Lung (tissue), 12 donors: ENCODE measurements around the gene FIGN. TPM values are rescaled to one million over a fixed set of nuclear protein-coding genes. Genes with fewer than 3 reads are reported as not detected.

ENCODE experiments used
- ATAC-seq: fragments of 200-7000 bp; cut with Tn5 transposase; one replicate; pipeline ENCODE4 v1.9.1; 2020; ENCODE audit warnings: moderate number of reproducible peaks; ENCODE audit not compliant: insufficient read depth, low FRiP score
- DNase-seq, 3 donors: peaks; one replicate each; pipeline ENCODE4 v3.0.0-alpha.2; 2013 to 2017
- H3K27ac ChIP-seq, 2 donors: one replicate each; pipeline ENCODE4 v1.5.1; 2013; ENCODE audit warnings: mild to moderate bottlenecking in 2 of 2, moderate library complexity in 2 of 2, control low read depth in 1 of 2, inconsistent platforms in 1 of 2, low read depth in 1 of 2, low read length in 1 of 2
- H3K27me3 ChIP-seq, 3 donors: one replicate each; pipeline ENCODE4 v1.5.1; 2013; ENCODE audit warnings: low read length in 2 of 3; ENCODE audit not compliant: control insufficient read depth in 3 of 3, insufficient read depth in 3 of 3
- H3K36me3 ChIP-seq, 4 donors: one replicate each; pipeline ENCODE4 v1.5.1; 2013; ENCODE audit warnings: low read length in 4 of 4, mild to moderate bottlenecking in 1 of 4, moderate library complexity in 1 of 4; ENCODE audit not compliant: control insufficient read depth in 4 of 4, insufficient read depth in 4 of 4
- H3K4me1 ChIP-seq, 5 donors: one replicate each; pipeline ENCODE4 v1.5.1; 2013; ENCODE audit warnings: low read length in 5 of 5, mild to moderate bottlenecking in 2 of 5, moderate library complexity in 1 of 5; ENCODE audit not compliant: control insufficient read depth in 5 of 5, insufficient read depth in 5 of 5
- H3K4me3 ChIP-seq: one replicate; pipeline ENCODE4 v1.5.1; 2013; ENCODE audit warnings: mild to moderate bottlenecking, control low read depth, moderate library complexity
- H3K9ac ChIP-seq, 2 donors: one replicate each; pipeline ENCODE4 v1.5.1; 2013; ENCODE audit warnings: low read length in 2 of 2, control low read depth in 1 of 2; ENCODE audit not compliant: insufficient read depth in 1 of 2
- H3K9me3 ChIP-seq, 4 donors: one replicate each; pipeline ENCODE4 v1.5.1; 2013; ENCODE audit warnings: low read length in 3 of 4, mild to moderate bottlenecking in 1 of 4, moderate library complexity in 1 of 4; ENCODE audit not compliant: control insufficient read depth in 4 of 4, insufficient read depth in 3 of 4
- WGBS, 2 donors: extraction: QIAGEN DNeasy Blood & Tissue Kit; methylation state at CpG; one replicate each; pipeline ENCODE4 v1.1.7; 2013; 5-methylcytosine and 5-hydroxymethylcytosine counted together
- polyA plus RNA-seq, 2 donors: library from polyadenylated mRNA; stranded (reverse); fragments of 200-250 nt; gene quantifications; one replicate each; pipeline ENCODE4 v1.2.1, GENCODE V29; 2013
- total RNA-seq, 2 donors: library from RNA; depleted of rRNA in 1 of 2; stranded (reverse); fragments of >200 nt in 1 of 2; gene quantifications; one replicate each; pipeline ENCODE4 v1.2.1, GENCODE V29; 2014 to 2021
- TF ChIP-seq, protein P1 (sequence below): IDR thresholded peaks from 2 replicates; pipeline ENCODE4 v1.5.1; 2012; ENCODE audit warnings: mild to moderate bottlenecking; ENCODE audit errors: control extremely low read depth, extremely low read depth
- donor health status: control.
- donor health status: control.
- donor health status: Bipolar disorder and iron deficiency.
- donor health status: healthy.
- donor health status: DM: yes; HTN: yes; CAD: no.

The FIGN gene
- total and polyA plus RNA-seq, 4 donors, result 0.42 to 6.5 (median 3.0) TPM

DNA sequence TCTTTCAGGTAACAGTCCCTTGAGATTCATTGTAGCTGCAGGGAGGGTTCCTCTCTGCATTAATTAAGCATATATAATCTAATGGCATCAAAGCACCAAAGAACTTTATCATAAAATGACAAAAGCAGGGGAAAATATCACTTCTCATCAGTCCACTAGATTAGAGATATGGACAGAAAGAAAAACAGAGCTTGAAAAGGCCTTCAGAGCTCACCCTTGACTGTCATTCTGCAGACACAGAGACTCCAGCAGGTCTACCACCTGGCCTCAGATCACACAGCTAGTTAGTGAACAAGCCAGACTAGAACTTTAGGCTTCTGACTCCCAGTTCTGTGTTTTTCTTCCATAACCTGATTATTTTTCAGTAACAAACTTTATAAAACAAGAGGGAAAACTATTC lies 88.5 kb downstream of the FIGN start:
- H3K9me3 ChIP-seq, result no peaks in the 10 kb centered on the region
- H3K36me3 ChIP-seq, result no peaks in the 10 kb centered on the region
- no peak overlapping the region for H3K27ac ChIP-seq
- no peak overlapping the region for H3K4me3 ChIP-seq
- H3K4me1 ChIP-seq, result peaks cover 0 to 11% (median 0%) of the 10 kb centered on the region in 5 donors
- no peak overlapping the region for H3K9ac ChIP-seq
- TF ChIP-seq, protein P1, sequence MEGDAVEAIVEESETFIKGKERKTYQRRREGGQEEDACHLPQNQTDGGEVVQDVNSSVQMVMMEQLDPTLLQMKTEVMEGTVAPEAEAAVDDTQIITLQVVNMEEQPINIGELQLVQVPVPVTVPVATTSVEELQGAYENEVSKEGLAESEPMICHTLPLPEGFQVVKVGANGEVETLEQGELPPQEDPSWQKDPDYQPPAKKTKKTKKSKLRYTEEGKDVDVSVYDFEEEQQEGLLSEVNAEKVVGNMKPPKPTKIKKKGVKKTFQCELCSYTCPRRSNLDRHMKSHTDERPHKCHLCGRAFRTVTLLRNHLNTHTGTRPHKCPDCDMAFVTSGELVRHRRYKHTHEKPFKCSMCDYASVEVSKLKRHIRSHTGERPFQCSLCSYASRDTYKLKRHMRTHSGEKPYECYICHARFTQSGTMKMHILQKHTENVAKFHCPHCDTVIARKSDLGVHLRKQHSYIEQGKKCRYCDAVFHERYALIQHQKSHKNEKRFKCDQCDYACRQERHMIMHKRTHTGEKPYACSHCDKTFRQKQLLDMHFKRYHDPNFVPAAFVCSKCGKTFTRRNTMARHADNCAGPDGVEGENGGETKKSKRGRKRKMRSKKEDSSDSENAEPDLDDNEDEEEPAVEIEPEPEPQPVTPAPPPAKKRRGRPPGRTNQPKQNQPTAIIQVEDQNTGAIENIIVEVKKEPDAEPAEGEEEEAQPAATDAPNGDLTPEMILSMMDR, result no peak
- ATAC-seq (no peak), DNase-seq (no peak)
- no peaks in the 10 kb centered on the region for H3K27me3 ChIP-seq

DNA sequence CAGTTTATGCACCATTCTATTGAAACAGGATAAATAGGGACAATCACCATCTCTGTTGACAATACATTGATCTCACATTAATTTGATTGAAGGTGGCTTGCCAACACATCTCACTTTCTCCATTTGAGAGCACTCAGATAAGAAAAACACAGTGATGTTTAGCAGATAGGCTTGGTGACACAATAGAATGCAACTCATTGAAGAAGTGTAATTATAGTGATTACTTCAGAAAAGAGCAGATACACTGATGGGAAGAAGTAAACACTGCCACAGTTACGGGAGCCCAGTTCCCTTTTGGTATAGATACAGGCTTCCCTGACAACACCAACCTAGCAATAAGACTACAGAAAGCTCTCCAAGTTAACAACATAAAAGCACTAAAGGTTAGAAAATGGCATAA lies 89.1 kb downstream of the FIGN start:
- H3K27me3 ChIP-seq, result no peaks in the 10 kb centered on the region
- TF ChIP-seq, protein P1, result no peak
- ATAC-seq (no peak), DNase-seq (no peak)
- WGBS, 2 donors, result 71 to 91% methylated on average over 1 of the region's 1 CpG
- H3K4me1 ChIP-seq, result peaks cover 0 to 11% (median 0%) of the 10 kb centered on the region in 5 donors
- H3K4me3 ChIP-seq, result no peak overlapping the region
- H3K36me3 ChIP-seq, result no peaks in the 10 kb centered on the region
- H3K27ac ChIP-seq, result no peak overlapping the region
- no peak overlapping the region for H3K9ac ChIP-seq
- H3K9me3 ChIP-seq, result no peaks in the 10 kb centered on the region

DNA sequence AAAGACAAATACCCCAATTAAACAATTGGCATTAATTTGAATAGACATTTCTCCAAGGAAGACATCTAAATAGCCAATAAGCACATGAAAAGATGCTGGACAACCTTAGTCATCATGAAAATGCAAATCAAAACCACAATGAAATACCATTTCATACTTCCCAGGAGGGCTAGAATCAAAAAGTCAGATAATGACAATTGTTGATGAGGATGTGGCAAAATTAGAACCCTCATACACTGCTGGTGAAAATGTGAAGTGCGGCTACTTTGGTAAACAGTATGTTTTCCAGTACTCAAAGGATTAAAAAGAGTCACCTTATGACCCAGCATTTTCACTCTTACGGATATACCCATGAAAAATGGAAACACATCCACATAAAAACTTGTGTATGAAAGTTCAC lies 91.6 kb downstream of the FIGN start:
- Histone ChIP-seq H3K9ac (no peak overlapping the region), H3K27ac (no peak overlapping the region), H3K36me3 (no peaks in the 10 kb centered on the region), H3K9me3 (no peaks in the 10 kb centered on the region), H3K4me1 (peaks cover 0 to 9% (median 0%) of the 10 kb centered on the region in 5 donors), H3K4me3 (no peak overlapping the region), H3K27me3 (no peaks in the 10 kb centered on the region)
- no peak for ATAC-seq
- 90 to 96% methylated on average over 2 of the region's 2 CpGs for WGBS, 2 donors
- DNase-seq, result no peak
- TF ChIP-seq, protein P1, result no peak

DNA sequence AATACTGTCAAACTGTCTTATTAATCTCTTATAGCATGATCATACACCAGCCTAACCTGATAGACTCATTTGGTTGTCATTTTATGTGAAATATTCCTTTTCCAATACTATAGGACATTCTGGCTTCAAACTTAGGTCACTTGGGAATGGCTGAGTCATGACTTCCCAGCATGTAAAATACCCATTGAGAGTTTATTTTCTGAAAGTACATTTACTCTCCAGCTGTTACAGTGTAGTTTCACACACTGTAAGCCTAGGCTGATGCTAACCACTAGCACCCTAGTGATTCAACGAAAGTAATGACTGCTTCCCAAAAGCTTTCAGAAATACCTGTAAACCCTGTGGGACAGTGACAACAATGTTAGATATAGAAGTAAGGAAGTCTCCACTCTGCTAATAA lies 93.8 kb downstream of the FIGN start:
- Histone ChIP-seq H3K27me3 (no peaks in the 10 kb centered on the region), H3K9ac (no peak overlapping the region), H3K36me3 (no peaks in the 10 kb centered on the region), H3K9me3 (no peaks in the 10 kb centered on the region), H3K27ac (no peak overlapping the region), H3K4me3 (no peak overlapping the region), H3K4me1 (peaks cover 0 to 6% (median 0%) of the 10 kb centered on the region in 5 donors)
- ATAC-seq (no peak), DNase-seq (no peak)
- TF ChIP-seq, protein P1, result no peak
- WGBS, 2 donors, result 86 to 97% methylated on average over 1 of the region's 1 CpG
